Measurements from ENCODE around the gene AP4M1. TPM values are rescaled to one million over a fixed set of nuclear protein-coding genes. Genes with fewer than 3 reads are reported as not detected.

The AP4M1 gene
- total and polyA plus RNA-seq, 9 of the 15 experiments (the other 6 are each of a cell fraction or from before 2014, with no cell fraction given), result 1.3 to 30.9 (median 14.1) TPM

DNA sequence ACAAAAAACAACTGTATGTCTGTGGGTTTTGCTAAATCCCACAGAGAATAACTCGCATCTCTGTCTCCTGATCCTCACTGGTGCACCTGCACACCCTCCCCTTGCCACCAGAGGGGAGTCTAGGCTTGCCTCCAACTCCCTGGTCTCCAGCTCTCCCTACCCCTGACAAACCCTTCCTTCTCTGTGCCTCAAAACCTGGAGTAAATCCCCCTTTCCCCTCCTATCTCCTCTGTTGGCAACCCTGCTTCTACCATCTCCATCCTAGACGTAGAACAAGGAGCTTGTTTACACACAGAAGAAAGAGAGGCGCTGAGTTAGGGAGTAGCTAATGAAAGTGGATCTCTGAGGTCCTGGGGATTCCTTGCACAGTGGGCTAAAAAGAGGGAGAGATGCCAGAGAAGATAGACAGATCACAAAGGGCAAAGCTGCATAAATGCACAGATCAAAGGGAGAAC is 31.3 kb downstream of the AP4M1 start (continued):
- 0 out of 4 replicates have a peak, but pooled peaks of 1 of the 2 experiments have one; percentile 17 for TF ChIP-seq FOXK2 (conservative IDR thresholded peaks at IDR 0.05 in 1 of 2, IDR thresholded peaks at IDR 0.05 in 1 of 2; ENCODE audit: low read depth in 2 of 2)
- no peak for TF ChIP-seq SP2 (IDR thresholded peaks at IDR 0.05; ENCODE audit: extremely low read depth, low read depth, low read length, poor library complexity, severe bottlenecking)
- TF ChIP-seq, protein P1, sequence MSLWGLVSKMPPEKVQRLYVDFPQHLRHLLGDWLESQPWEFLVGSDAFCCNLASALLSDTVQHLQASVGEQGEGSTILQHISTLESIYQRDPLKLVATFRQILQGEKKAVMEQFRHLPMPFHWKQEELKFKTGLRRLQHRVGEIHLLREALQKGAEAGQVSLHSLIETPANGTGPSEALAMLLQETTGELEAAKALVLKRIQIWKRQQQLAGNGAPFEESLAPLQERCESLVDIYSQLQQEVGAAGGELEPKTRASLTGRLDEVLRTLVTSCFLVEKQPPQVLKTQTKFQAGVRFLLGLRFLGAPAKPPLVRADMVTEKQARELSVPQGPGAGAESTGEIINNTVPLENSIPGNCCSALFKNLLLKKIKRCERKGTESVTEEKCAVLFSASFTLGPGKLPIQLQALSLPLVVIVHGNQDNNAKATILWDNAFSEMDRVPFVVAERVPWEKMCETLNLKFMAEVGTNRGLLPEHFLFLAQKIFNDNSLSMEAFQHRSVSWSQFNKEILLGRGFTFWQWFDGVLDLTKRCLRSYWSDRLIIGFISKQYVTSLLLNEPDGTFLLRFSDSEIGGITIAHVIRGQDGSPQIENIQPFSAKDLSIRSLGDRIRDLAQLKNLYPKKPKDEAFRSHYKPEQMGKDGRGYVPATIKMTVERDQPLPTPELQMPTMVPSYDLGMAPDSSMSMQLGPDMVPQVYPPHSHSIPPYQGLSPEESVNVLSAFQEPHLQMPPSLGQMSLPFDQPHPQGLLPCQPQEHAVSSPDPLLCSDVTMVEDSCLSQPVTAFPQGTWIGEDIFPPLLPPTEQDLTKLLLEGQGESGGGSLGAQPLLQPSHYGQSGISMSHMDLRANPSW (CRISPR knock-in tag; IDR thresholded peaks at IDR 0.05), result no peak
- peak; percentile 94 for TF ChIP-seq REST (IDR thresholded peaks at IDR 0.05; ENCODE audit: borderline replicate concordance)
- no peak for TF ChIP-seq REST (CRISPR knock-in tag; IDR thresholded peaks at IDR 0.05; ENCODE audit: low read depth)
- TF ChIP-seq NRF1 (conservative IDR thresholded peaks at IDR 0.05 in 1 of 2, IDR thresholded peaks at IDR 0.05 in 1 of 2), result 0 out of 4 replicates have a peak, but pooled peaks of 1 of the 2 experiments have one; percentile 1
- 0 out of 2 replicates have a peak, but pooled peaks have one; percentile 50 for TF ChIP-seq ZNF764 (CRISPR knock-in tag; IDR thresholded peaks at IDR 0.05; ENCODE audit: low read depth)
- TF ChIP-seq XRCC5 (IDR thresholded peaks at IDR 0.05; ENCODE audit: low read depth, low read length), result peak; percentile 87
- peak in 1 of 2 experiments; percentile 77; a peak in 1 of 4 replicates for TF ChIP-seq MAZ (CRISPR knock-in tag; conservative IDR thresholded peaks at IDR 0.05 in 1 of 2, IDR thresholded peaks at IDR 0.05 in 1 of 2)
- TF ChIP-seq CTCF (IDR thresholded peaks at IDR 0.05 in 2 of 3, conservative IDR thresholded peaks at IDR 0.05 in 1 of 3; ENCODE audit: insufficient read depth in 2 of 3, low read depth in 1 of 3, low read length in 3 of 3), result peak; percentile 98 to 99 (median 98)
- TF ChIP-seq, protein P2, sequence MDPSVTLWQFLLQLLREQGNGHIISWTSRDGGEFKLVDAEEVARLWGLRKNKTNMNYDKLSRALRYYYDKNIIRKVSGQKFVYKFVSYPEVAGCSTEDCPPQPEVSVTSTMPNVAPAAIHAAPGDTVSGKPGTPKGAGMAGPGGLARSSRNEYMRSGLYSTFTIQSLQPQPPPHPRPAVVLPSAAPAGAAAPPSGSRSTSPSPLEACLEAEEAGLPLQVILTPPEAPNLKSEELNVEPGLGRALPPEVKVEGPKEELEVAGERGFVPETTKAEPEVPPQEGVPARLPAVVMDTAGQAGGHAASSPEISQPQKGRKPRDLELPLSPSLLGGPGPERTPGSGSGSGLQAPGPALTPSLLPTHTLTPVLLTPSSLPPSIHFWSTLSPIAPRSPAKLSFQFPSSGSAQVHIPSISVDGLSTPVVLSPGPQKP (CRISPR knock-in tag; IDR thresholded peaks at IDR 0.05), result no peak
- no peak for TF ChIP-seq ATF1 (CRISPR knock-in tag; IDR thresholded peaks at IDR 0.05)
- TF ChIP-seq ATF1 (tag; IDR thresholded peaks at IDR 0.05), result 0 out of 2 replicates have a peak, but pooled peaks have one; percentile 11
- TF ChIP-seq KLF16 (IDR thresholded peaks at IDR 0.05), result 0 out of 2 replicates have a peak, but pooled peaks have one; percentile 33

Measured in K562 (cell line).